H54 (cell line): ENCODE results near the gene CCL19.
"Not testable (repeated sequence)": the region's sequence is repeated elsewhere in the genome, so short reads cannot be mapped to it uniquely, and the experiment has no call there.

Experiments
- DNase-seq: peaks from one replicate; pipeline ENCODE4 v3.0.0; 2011; ENCODE audit warnings: low spot score, mixed read lengths; ENCODE audit not compliant: insufficient read length
- FAIRE-seq: peaks from 3 replicates; lab custom pipeline; 2011; peaks lifted over from hg19 to GRCh38; lab: Jason Lieb, UNC
- POLR2A ChIP-seq: IDR thresholded peaks from 2 replicates; pipeline ENCODE4 v1.6.1; 2011; ENCODE audit warnings: low read depth, mild to moderate bottlenecking, low read length

The CCL19 gene

GRCh38 chr9:34690983-34691935, at the start of gene CCL19:
Gene CCL19, minus strand, starts transcription at chr9:34691276. Its CDS starts 137 bp downstream, at chr9:34691139.
- no peak for TF ChIP-seq POLR2A
- no peak for DNase-seq
- FAIRE-seq, result no peak

GRCh38 chr9:34740176-34740575, 49.1 kb upstream of the CCL19 start:
- DNase-seq, FAIRE-seq: not testable (repeated sequence)

GRCh38 chr9:34737677-34738260, 46.7 kb upstream of the CCL19 start:
- no peak for DNase-seq
- no peak for FAIRE-seq
- no peak for TF ChIP-seq POLR2A

GRCh38 chr9:34734720-34735119, 43.6 kb upstream of the CCL19 start:
- DNase-seq (no peak), FAIRE-seq (no peak)
- TF ChIP-seq POLR2A, result no peak

- no peak for TF ChIP-seq POLR2A
- DNase-seq (no peak), FAIRE-seq (no peak)
These were observed 41.8 kb upstream of the CCL19 start for GRCh38 chr9:34732886-34733285.

- TF ChIP-seq POLR2A, result no peak
- FAIRE-seq (no peak), DNase-seq (no peak)
These were observed 41.4 kb upstream of the CCL19 start for GRCh38 chr9:34732478-34732877.

GRCh38 chr9:34723141-34723540, 32.1 kb upstream of the CCL19 start:
- FAIRE-seq (no peak), DNase-seq (no peak)
- TF ChIP-seq POLR2A, result no peak

- FAIRE-seq, DNase-seq: not testable (repeated sequence)
These were observed 28.6 kb upstream of the CCL19 start for GRCh38 chr9:34719769-34720025.

- FAIRE-seq, result no peak
- no peak for TF ChIP-seq POLR2A
- no peak for DNase-seq
These were observed 28.1 kb upstream of the CCL19 start for GRCh38 chr9:34719021-34719768.

- TF ChIP-seq POLR2A, result no peak
- DNase-seq (no peak), FAIRE-seq (no peak)
These were observed 27.0 kb upstream of the CCL19 start for GRCh38 chr9:34717996-34718614.

GRCh38 chr9:34716711-34717110, 25.6 kb upstream of the CCL19 start:
- no peak for TF ChIP-seq POLR2A
- DNase-seq, result no peak
- FAIRE-seq, result no peak

- no peak for FAIRE-seq
- DNase-seq, result no peak
- TF ChIP-seq POLR2A, result no peak
These were observed 24.7 kb upstream of the CCL19 start for GRCh38 chr9:34715639-34716215.

GRCh38 chr9:34714007-34714406, 22.9 kb upstream of the CCL19 start:
- FAIRE-seq, result no peak
- TF ChIP-seq POLR2A, result no peak
- DNase-seq, result no peak
